ENCODE data around the gene ALDH3A2.
"Not testable (repeated sequence)": the region's sequence is repeated elsewhere in the genome, so short reads cannot be mapped to it uniquely, and the experiment has no call there.

ALDH3A2 gene

GRCh38 chr17:19678581-19679453 is 30.3 kb downstream of the ALDH3A2 start:
- DNase-seq (ENCODE audit: low read depth in 2 of 2) = no peak

- DNase-seq (ENCODE audit: low read depth in 2 of 2) = no peak
These were observed 34.6 kb downstream of the ALDH3A2 start for GRCh38 chr17:19683117-19683516.

- DNase-seq (ENCODE audit: low read depth in 2 of 2) = not testable (repeated sequence)
These were observed 36.5 kb downstream of the ALDH3A2 start for GRCh38 chr17:19684909-19685580.

- DNase-seq (ENCODE audit: low read depth in 2 of 2) = no peak
These were observed 38.0 kb downstream of the ALDH3A2 start for GRCh38 chr17:19686400-19687090.

GRCh38 chr17:19702217-19702641 is 53.7 kb downstream of the ALDH3A2 start:
- no peak for DNase-seq (ENCODE audit: low read depth in 2 of 2)

- no peak for DNase-seq (ENCODE audit: low read depth in 2 of 2)
These were observed 54.7 kb downstream of the ALDH3A2 start for GRCh38 chr17:19703106-19703827.

GRCh38 chr17:19703828-19704613 is 55.5 kb downstream of the ALDH3A2 start:
- no peak for DNase-seq (ENCODE audit: low read depth in 2 of 2)

GRCh38 chr17:19705201-19705600 is 56.6 kb downstream of the ALDH3A2 start:
- no peak for DNase-seq (ENCODE audit: low read depth in 2 of 2)

- no peak for DNase-seq (ENCODE audit: low read depth in 2 of 2)
These were observed 57.5 kb downstream of the ALDH3A2 start for GRCh38 chr17:19705771-19706770.

GRCh38 chr17:19706791-19707727 is 58.5 kb downstream of the ALDH3A2 start:
- DNase-seq (ENCODE audit: low read depth in 2 of 2) = no peak

- no peak for DNase-seq (ENCODE audit: low read depth in 2 of 2)
These were observed 59.2 kb downstream of the ALDH3A2 start for GRCh38 chr17:19707728-19708221.

GRCh38 chr17:19708431-19709175 is 60.1 kb downstream of the ALDH3A2 start:
- no peak for DNase-seq (ENCODE audit: low read depth in 2 of 2)

- DNase-seq (ENCODE audit: low read depth in 2 of 2) = no peak
These were observed 61.3 kb downstream of the ALDH3A2 start for GRCh38 chr17:19709841-19710240.

- no peak for DNase-seq (ENCODE audit: low read depth in 2 of 2)
These were observed 64.0 kb downstream of the ALDH3A2 start for GRCh38 chr17:19712436-19713004.

GRCh38 chr17:19713462-19713861 is 64.9 kb downstream of the ALDH3A2 start:
- no peak for DNase-seq (ENCODE audit: low read depth in 2 of 2)

GRCh38 chr17:19713901-19714361 is 65.4 kb downstream of the ALDH3A2 start:
- no peak for DNase-seq (ENCODE audit: low read depth in 2 of 2)

Data from stimulated activated CD8-positive, alpha-beta memory T cell treated with anti-CD3 and anti-CD28 coated beads, Interleukin-15, amount 100 ng/mL, for 4 hours (primary cell).